GM12878 (cell line): ENCODE data around the gene ANK2. TPM values are rescaled to one million over a fixed set of nuclear protein-coding genes. Genes with fewer than 3 reads are reported as not detected.

Source experiments
- ATAC-seq: fragments of 200-7000 bp; cut with Tn5 transposase; 3 replicates; pipeline ENCODE4 v1.9.1; 2020; ENCODE audit warnings: mild to moderate bottlenecking, moderate library complexity
- BruUV-seq: library from RNA; stranded (reverse); fragments of 400-500 nt; replicated peaks from 2 replicates; lab custom pipeline; 2021; lab: Mats Ljungman, UMichigan
- CTCF ChIA-PET: fragments of 300-600 bp; sonication (Branson Sonifier 250); formaldehyde crosslinking; extraction: SDS; loops from one replicate; lab custom pipeline; 2021; ENCODE audit warnings: inconsistent platforms; lab: Yijun Ruan, JAX
- POLR2A ChIA-PET: fragments of 350-600 bp; formaldehyde crosslinking; extraction: SDS; loops from one replicate; lab custom pipeline; 2021; ENCODE audit warnings: inconsistent platforms; lab: Charles Lee
- RAD21 ChIA-PET: fragments of 300-600 bp; sonication (Branson Sonifier 250); formaldehyde crosslinking; loops from one replicate; lab custom pipeline; 2023; ENCODE audit warnings: antibody characterized with exemption; ENCODE audit not compliant: unreplicated experiment; lab: Charles Lee
- SMC1A ChIA-PET: fragments of 300-600 bp; sonication (Branson Sonifier 250); formaldehyde crosslinking; loops from one replicate; lab custom pipeline; 2023; ENCODE audit not compliant: unreplicated experiment, uncharacterized antibody; lab: Charles Lee
- DNase-seq: peaks from one replicate; pipeline ENCODE4 v3.0.0-alpha.2; 2011; ENCODE audit warnings: low read depth, low spot score
- FAIRE-seq: peaks from 3 replicates; lab custom pipeline; 2011; peaks lifted over from hg19 to GRCh38; lab: Jason Lieb, UNC
- H2AFZ ChIP-seq: 2 replicates; pipeline ENCODE4 v1.6.0; 2011; ENCODE audit warnings: low read depth, low read length, control low read depth; ENCODE audit not compliant: control insufficient read depth
- H3K27ac ChIP-seq: 2 replicates; pipeline ENCODE4 v1.5.1; 2011; ENCODE audit warnings: control low read depth; ENCODE audit not compliant: control insufficient read depth, insufficient read depth
- H3K27me3 ChIP-seq, 2 experiments: replicated peaks in 1 of 2; 2 replicates each; pipeline versions ENCODE4 v1.6.0 to v1.6.1; 2011; ENCODE audit warnings: low read length in 1 of 2; ENCODE audit not compliant: control insufficient read depth in 2 of 2, insufficient read depth in 2 of 2
- H3K36me3 ChIP-seq, 2 experiments: 2 replicates each; pipeline ENCODE4 v1.5.1; 2011; ENCODE audit warnings: low read length in 1 of 2; ENCODE audit not compliant: control insufficient read depth in 2 of 2, insufficient read depth in 2 of 2
- H3K4me1 ChIP-seq: 2 replicates; pipeline ENCODE4 v1.6.1; 2011; ENCODE audit warnings: mild to moderate bottlenecking, low read length, moderate library complexity, mixed read lengths; ENCODE audit not compliant: control insufficient read depth, insufficient read depth
- H3K4me2 ChIP-seq: 2 replicates; pipeline ENCODE4 v1.6.0; 2011; ENCODE audit warnings: control low read depth; ENCODE audit not compliant: control insufficient read depth, insufficient read depth
- H3K4me3 ChIP-seq: fragments of 200-600 bp; sonication (generic); 2 replicates; pipeline ENCODE4 v1.5.1; 2016
- H3K79me2 ChIP-seq: 2 replicates; pipeline ENCODE4 v1.6.0; 2011; ENCODE audit warnings: low read length; ENCODE audit not compliant: control insufficient read depth, insufficient read depth
- H3K9ac ChIP-seq: 2 replicates; pipeline ENCODE4 v1.8.0; 2011; ENCODE audit warnings: low read length, control low read depth, mixed read lengths; ENCODE audit not compliant: control insufficient read depth, insufficient read depth
- H3K9me3 ChIP-seq: replicated peaks from 3 replicates; pipeline ENCODE4 v1.5.1; 2011; ENCODE audit warnings: mild to moderate bottlenecking, low read length; ENCODE audit not compliant: control insufficient read depth, insufficient read depth
- H4K20me1 ChIP-seq: 2 replicates; pipeline ENCODE4 v1.6.0; 2011; ENCODE audit not compliant: control insufficient read depth, insufficient read depth
- CHD2 ChIP-seq: IDR thresholded peaks from 2 replicates; pipeline ENCODE4 v1.6.1; 2011; ENCODE audit warnings: low read depth, low read length, improper control_type of control experiment, borderline replicate concordance
- HDAC6 ChIP-seq: fragments of 200-600 bp; sonication (generic); IDR thresholded peaks from one replicate; pipeline ENCODE4 v1.8.0; 2017; ENCODE audit warnings: antibody characterized with exemption; ENCODE audit not compliant: unreplicated experiment
- IKZF1 ChIP-seq: fragments of 450-650 bp; conservative IDR thresholded peaks from 2 replicates; pipeline ENCODE4 v1.6.1; 2017; ENCODE audit warnings: antibody characterized with exemption, mild to moderate bottlenecking
- IKZF2 ChIP-seq, 2 experiments: fragments of 450-650 bp; IDR thresholded peaks; 2 replicates each; pipeline ENCODE4 v1.6.1; 2017; ENCODE audit warnings: mild to moderate bottlenecking in 2 of 2, moderate library complexity in 2 of 2
- IRF4 ChIP-seq: IDR thresholded peaks from 2 replicates; pipeline ENCODE4 v1.6.1; 2011; ENCODE audit warnings: low read depth, low read length
- PBX3 ChIP-seq: IDR thresholded peaks from 2 replicates; pipeline ENCODE4 v1.6.1; 2011; ENCODE audit warnings: mild to moderate bottlenecking, low read depth, low read length, moderate library complexity; ENCODE audit not compliant: insufficient replicate concordance
- RBBP5 ChIP-seq: fragments of 200-600 bp; sonication (generic); conservative IDR thresholded peaks from 2 replicates; pipeline ENCODE4 v1.6.1; 2016
- RELB ChIP-seq: fragments of 450-650 bp; IDR thresholded peaks from 2 replicates; pipeline ENCODE4 v1.6.1; 2017; ENCODE audit warnings: low read depth, mild to moderate bottlenecking, moderate library complexity
- REST ChIP-seq: IDR thresholded peaks from 2 replicates; pipeline ENCODE4 v1.6.1; 2012; ENCODE audit warnings: mild to moderate bottlenecking, low read depth, low read length
- SIX5 ChIP-seq: IDR thresholded peaks from 2 replicates; pipeline ENCODE4 v1.6.1; 2011; ENCODE audit warnings: mild to moderate bottlenecking, low read depth, low read length, moderate library complexity; ENCODE audit not compliant: severe bottlenecking
- SRF ChIP-seq, 2 experiments: IDR thresholded peaks; 2 replicates each; pipeline ENCODE4 v1.6.1; 2011; ENCODE audit warnings: low read depth in 2 of 2, low read length in 2 of 2, mild to moderate bottlenecking in 1 of 2, moderate library complexity in 1 of 2
- TCF3 ChIP-seq: IDR thresholded peaks from 2 replicates; pipeline ENCODE4 v1.6.1; 2012; ENCODE audit warnings: low read depth, mild to moderate bottlenecking, low read length, borderline replicate concordance; ENCODE audit not compliant: insufficient read depth
- in situ Hi-C: fragments of 300-500 bp; cut with MboI; formaldehyde crosslinking; loops from 9 replicates; pipeline ENCODE4 v1.14.3; 2018; ENCODE audit warnings: mixed read lengths
- intact Hi-C: fragments of 100-400 bp; cut with micrococcal nuclease; formaldehyde crosslinking; loops from one replicate; pipeline ENCODE4 v1.14.2; 2022; ENCODE audit not compliant: unreplicated experiment
- polyA plus RNA-seq, 11 experiments: library from polyadenylated mRNA; depleted of rRNA in 4 of 11; unstranded in 6 of 11; stranded (reverse) in 5 of 11; fragments of >200 nt; fragmentation: Nextera tagmentation in 4 of 11; fragmentation: Illumina TruSeq in 1 of 11; extraction: Ambion mirVana in 4 of 11; extraction: Trizol in 1 of 11; gene quantifications; 1 replicate in 1 of 11; 2 replicates in 10 of 11; pipeline versions ENCODE4 v1.2.1 to v1.2.3, GENCODE V29; 2011 to 2016; ENCODE audit warnings: inconsistent platforms in 2 of 11, missing spikeins in 2 of 11, low read depth in 1 of 11
- total RNA-seq, 4 experiments: library from RNA; depleted of rRNA in 3 of 4; stranded (reverse); fragments of >200 nt in 3 of 4; fragmentation: Illumina TruSeq in 1 of 4; extraction: Trizol in 1 of 4; gene quantifications; 2 replicates each; pipeline versions ENCODE4 v1.2.1 to v1.2.3, GENCODE V29; 2013 to 2021
- TF ChIP-seq, protein P1 (sequence below): fragments of 450-650 bp; IDR thresholded peaks from 2 replicates; pipeline ENCODE4 v1.6.1; 2016; ENCODE audit warnings: mild to moderate bottlenecking

The ANK2 gene
- total and polyA plus RNA-seq, 10 of the 15 experiments (the other 5 are each of a cell fraction or from before 2014, with no cell fraction given): 1.6 to 13.0 (median 4.1) TPM

GRCh38 chr4:113053883-113054282 is 4.4 kb downstream of the ANK2 start:
- H3K9ac ChIP-seq: no peak overlapping the region
- intact Hi-C loops (no loop called here), in situ Hi-C loops (no loop called here)
- DNase-seq (no peak), ATAC-seq (no peak), FAIRE-seq (no peak)
- H3K4me1 ChIP-seq: no peaks in the 10 kb centered on the region
- no peaks in the 10 kb centered on the region for H3K27me3 ChIP-seq
- no TSS peak for BruUV-seq
- ChIA-PET SMC1A (interaction anchor here (0.9 to 1.8 kb wide), 2 partner anchors 8 to 32 kb away, joined by 4 read pairs; no protein-coding TSS in a partner anchor), POLR2A (no interaction called here), CTCF (interaction anchor here (1.4 kb wide), 1 partner anchor 102 kb away, joined by 3 read pairs; no protein-coding TSS in a partner anchor), RAD21 (no interaction called here)
- H4K20me1 ChIP-seq: no peaks in the 10 kb centered on the region
- H3K79me2 ChIP-seq: no peaks in the 10 kb centered on the region
- TF ChIP-seq CHD2 (no peak), SRF (IDR thresholded peaks at IDR 0.05; ENCODE audit: low read depth in 2 of 2, low read length in 2 of 2) (no peak), RBBP5 (no peak), HDAC6 (no peak), IKZF2 (IDR thresholded peaks at IDR 0.05) (0 out of 4 replicates have a peak, but pooled peaks of 1 of the 2 experiments have one; percentile 32), PBX3 (peak; percentile 48), IRF4 (no peak), TCF3 (no peak), IKZF1 (0 out of 2 replicates have a peak, but pooled peaks have one; percentile 23), SIX5 (no peak), RELB (peak; percentile 25; the same call in 1 of the 2 replicates), REST (no peak)
- TF ChIP-seq, protein P1, sequence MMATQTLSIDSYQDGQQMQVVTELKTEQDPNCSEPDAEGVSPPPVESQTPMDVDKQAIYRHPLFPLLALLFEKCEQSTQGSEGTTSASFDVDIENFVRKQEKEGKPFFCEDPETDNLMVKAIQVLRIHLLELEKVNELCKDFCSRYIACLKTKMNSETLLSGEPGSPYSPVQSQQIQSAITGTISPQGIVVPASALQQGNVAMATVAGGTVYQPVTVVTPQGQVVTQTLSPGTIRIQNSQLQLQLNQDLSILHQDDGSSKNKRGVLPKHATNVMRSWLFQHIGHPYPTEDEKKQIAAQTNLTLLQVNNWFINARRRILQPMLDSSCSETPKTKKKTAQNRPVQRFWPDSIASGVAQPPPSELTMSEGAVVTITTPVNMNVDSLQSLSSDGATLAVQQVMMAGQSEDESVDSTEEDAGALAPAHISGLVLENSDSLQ: peak; percentile 51
- H3K36me3 ChIP-seq: no peaks in the 10 kb centered on the region
- no peak overlapping the region for H3K27ac ChIP-seq
- no peak overlapping the region for H2AFZ ChIP-seq
- no peak overlapping the region for H3K4me2 ChIP-seq
- H3K9me3 ChIP-seq: no peaks in the 10 kb centered on the region
- H3K4me3 ChIP-seq: no peak overlapping the region
